ENCODE results near the gene RNASEH1. TPM values are rescaled to one million over a fixed set of nuclear protein-coding genes. Genes with fewer than 3 reads are reported as not detected.
"Not testable (repeated sequence)": the region's sequence is repeated elsewhere in the genome, so short reads cannot be mapped to it uniquely, and the experiment has no call there.

RNASEH1 gene
- total and polyA plus RNA-seq, 8 donors: 5.5 to 10.6 (median 8.0) TPM

DNA sequence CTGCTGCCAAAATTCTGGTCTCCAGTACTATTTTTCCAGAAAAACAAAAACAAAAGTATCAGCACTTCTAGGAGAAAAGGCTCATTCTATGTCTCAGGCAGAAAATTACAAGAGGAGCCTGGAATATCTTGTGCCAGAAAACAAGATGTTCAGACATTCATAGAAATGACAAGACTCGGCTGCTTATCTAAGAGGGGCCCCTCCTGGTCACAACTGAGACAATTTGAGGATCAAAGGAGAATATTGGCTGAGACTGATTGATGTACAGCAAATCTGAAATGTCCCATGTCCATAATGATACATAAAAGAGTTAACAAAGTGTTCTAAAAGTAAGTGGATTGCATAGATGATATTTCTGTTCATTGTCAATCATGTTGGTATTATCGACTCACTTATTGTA is 14.5 kb upstream of the RNASEH1 start:
- H3K4me1 ChIP-seq: peaks cover 11 to 20% (median 12%) of the 10 kb centered on the region in 3 donors
- DNase-seq (no peak), ATAC-seq (no peak), FAIRE-seq (no peak)
- no peak overlapping the region for H3K27ac ChIP-seq
- H3K4me3 ChIP-seq: no peak overlapping the region
- intact Hi-C loops (cut with DNase I): no loop called here
- H3K27me3 ChIP-seq: no peaks in the 10 kb centered on the region
- WGBS, 2 donors: 47 to 53% methylated on average over 2 of the region's 2 CpGs
- H3K9me3 ChIP-seq: no peaks in the 10 kb centered on the region
- peaks cover 0 to 14% (median 5%) of the 10 kb centered on the region in 3 donors for H3K36me3 ChIP-seq
- TF ChIP-seq, protein P1, sequence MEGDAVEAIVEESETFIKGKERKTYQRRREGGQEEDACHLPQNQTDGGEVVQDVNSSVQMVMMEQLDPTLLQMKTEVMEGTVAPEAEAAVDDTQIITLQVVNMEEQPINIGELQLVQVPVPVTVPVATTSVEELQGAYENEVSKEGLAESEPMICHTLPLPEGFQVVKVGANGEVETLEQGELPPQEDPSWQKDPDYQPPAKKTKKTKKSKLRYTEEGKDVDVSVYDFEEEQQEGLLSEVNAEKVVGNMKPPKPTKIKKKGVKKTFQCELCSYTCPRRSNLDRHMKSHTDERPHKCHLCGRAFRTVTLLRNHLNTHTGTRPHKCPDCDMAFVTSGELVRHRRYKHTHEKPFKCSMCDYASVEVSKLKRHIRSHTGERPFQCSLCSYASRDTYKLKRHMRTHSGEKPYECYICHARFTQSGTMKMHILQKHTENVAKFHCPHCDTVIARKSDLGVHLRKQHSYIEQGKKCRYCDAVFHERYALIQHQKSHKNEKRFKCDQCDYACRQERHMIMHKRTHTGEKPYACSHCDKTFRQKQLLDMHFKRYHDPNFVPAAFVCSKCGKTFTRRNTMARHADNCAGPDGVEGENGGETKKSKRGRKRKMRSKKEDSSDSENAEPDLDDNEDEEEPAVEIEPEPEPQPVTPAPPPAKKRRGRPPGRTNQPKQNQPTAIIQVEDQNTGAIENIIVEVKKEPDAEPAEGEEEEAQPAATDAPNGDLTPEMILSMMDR (IDR thresholded peaks at IDR 0.05): no peak

DNA sequence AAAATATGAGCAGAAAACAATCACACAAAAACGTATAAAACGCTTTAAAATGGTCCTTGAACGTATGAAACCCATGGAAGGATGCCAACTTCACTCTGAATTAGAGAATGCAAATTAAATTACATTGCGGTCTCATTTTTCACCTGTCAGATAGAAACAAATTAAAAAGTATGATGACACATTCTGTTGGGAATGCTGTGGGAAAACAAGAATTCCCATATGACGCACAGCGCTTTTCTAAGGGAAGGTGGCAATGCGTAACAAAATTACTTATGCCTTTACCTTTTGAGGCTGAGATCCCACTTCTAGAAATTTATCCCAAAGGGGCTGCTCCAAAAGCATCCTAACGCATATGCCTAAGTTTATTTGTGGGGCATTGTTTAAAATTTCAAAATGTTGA is 13.2 kb upstream of the RNASEH1 start:
- H3K27me3 ChIP-seq: no peaks in the 10 kb centered on the region
- WGBS, 2 donors: 74 to 75% methylated on average over 8 of the region's 8 CpGs
- H3K36me3 ChIP-seq: peaks cover 0 to under 1% (median 0%) of the 10 kb centered on the region in 3 donors
- H3K27ac ChIP-seq: no peak overlapping the region
- no peak for ATAC-seq
- H3K9me3 ChIP-seq: no peaks in the 10 kb centered on the region
- FAIRE-seq: no peak
- intact Hi-C loops (cut with DNase I): no loop called here
- peaks cover 0 to 6% (median 1%) of the 10 kb centered on the region in 3 donors for H3K4me1 ChIP-seq
- no peak overlapping the region for H3K4me3 ChIP-seq
- TF ChIP-seq, protein P1 (IDR thresholded peaks at IDR 0.05): no peak
- DNase-seq: no peak

DNA sequence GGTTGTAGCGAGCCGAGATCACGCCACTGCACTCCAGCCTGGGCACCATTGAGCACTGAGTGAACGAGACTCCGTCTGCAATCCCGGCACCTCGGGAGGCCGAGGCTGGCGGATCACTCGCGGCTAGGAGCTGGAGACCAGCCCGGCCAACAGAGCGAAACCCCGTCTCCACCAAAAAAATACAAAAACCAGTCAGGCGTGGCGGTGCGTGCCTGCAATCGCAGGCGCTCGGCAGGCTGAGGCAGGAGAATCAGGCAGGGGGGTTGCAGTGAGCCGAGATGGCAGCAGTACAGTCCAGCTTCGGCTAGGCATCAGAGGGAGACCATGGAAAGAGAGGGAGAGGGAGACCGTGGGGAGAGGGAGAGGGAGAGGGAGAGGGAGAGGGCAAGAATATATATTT is 11.5 kb upstream of the RNASEH1 start:
- H3K4me3 ChIP-seq; intact Hi-C loops (cut with DNase I); FAIRE-seq; H3K9me3 ChIP-seq; H3K36me3 ChIP-seq; H3K27me3 ChIP-seq; ATAC-seq; H3K4me1 ChIP-seq; DNase-seq; H3K27ac ChIP-seq: not testable (repeated sequence)
- 94 to 96% methylated on average over 13 to 18 of the region's 23 CpGs for WGBS, 2 donors

DNA sequence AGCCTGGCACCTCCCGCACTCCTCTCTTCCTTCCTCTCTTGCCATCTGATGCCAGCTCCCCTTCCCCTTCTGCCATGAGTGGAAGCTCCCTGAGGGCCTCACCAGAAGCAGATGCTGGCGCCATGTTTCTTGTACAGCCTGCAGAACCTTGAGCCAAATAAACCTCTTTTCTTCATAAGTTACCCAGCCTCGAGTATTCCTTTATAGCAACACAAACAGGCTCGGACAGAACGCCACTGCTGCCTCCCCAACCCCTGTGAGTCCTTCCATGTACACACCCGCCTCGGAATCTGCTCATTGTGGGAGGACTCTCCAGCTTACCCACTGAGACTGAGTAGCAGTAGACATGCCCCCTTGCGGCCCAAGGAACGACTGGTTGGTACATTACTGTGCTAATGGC is 8.7 kb upstream of the RNASEH1 start:
- ATAC-seq: no peak
- no peaks in the 10 kb centered on the region for H3K4me1 ChIP-seq
- H3K4me3 ChIP-seq: no peak overlapping the region
- DNase-seq: no peak
- no peak overlapping the region for H3K27ac ChIP-seq
- no peaks in the 10 kb centered on the region for H3K9me3 ChIP-seq
- H3K27me3 ChIP-seq: no peaks in the 10 kb centered on the region
- FAIRE-seq: no peak
- 86 to 94% methylated on average over 9 of the region's 9 CpGs for WGBS, 2 donors
- intact Hi-C loops (cut with DNase I): no loop called here
- no peaks in the 10 kb centered on the region for H3K36me3 ChIP-seq
- TF ChIP-seq, protein P1 (IDR thresholded peaks at IDR 0.05): no peak

DNA sequence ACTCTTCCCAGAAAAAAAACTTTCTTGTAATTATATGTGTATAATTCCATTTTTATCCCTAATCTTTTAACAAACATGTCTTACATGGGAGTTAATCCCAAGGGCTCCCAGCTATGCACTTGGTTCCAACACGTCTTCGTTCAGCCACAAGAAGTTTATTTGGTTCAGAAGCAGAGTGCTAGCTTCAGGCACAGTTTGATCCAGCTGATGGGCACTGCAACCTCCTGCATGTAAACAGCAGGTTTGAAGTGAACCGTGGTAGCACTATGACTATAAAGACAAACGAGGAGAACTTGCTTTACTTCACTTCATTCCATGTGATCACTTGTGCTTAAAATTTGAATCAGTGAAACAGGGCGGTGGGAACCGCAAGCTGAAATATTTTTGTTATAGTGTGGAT is 7.0 kb upstream of the RNASEH1 start:
- H3K9me3 ChIP-seq: no peaks in the 10 kb centered on the region
- TF ChIP-seq, protein P1 (IDR thresholded peaks at IDR 0.05): no peak
- ATAC-seq: no peak

More for the DNA sequence above, 7.0 kb upstream of the RNASEH1 start:
- Histone ChIP-seq H3K4me3 (no peak overlapping the region), H3K36me3 (no peaks in the 10 kb centered on the region), H3K27me3 (no peaks in the 10 kb centered on the region), H3K4me1 (no peaks in the 10 kb centered on the region), H3K27ac (no peak overlapping the region)
- WGBS, 2 donors: 70 to 78% methylated on average over 6 of the region's 6 CpGs
- DNase-seq (no peak), FAIRE-seq (no peak)
- intact Hi-C loops (cut with DNase I): no loop called here
